Vagina (tissue), 2 donors: Measurements from ENCODE around the gene VSIG10L. TPM values are rescaled to one million over a fixed set of nuclear protein-coding genes. Genes with fewer than 3 reads are reported as not detected.

Source experiments
- DNase-seq, 2 donors: peaks; one replicate each; pipeline ENCODE4 v3.0.0-alpha.2; 2017; ENCODE audit errors: extremely low spot score in 2 of 2
- H3K27ac ChIP-seq: fragments of 200-600 bp; sonication (generic); one replicate; pipeline ENCODE4 v1.5.1; 2019
- H3K27me3 ChIP-seq: fragments of 200-600 bp; sonication (generic); one replicate; pipeline ENCODE4 v1.5.1; 2019
- H3K36me3 ChIP-seq, 2 donors: fragments of 200-600 bp; sonication (generic); one replicate each; pipeline ENCODE4 v1.5.1; 2017 to 2019
- H3K4me1 ChIP-seq: fragments of 200-600 bp; sonication (generic); one replicate; pipeline ENCODE4 v1.5.1; 2019
- H3K4me3 ChIP-seq, 2 donors: fragments of 200-600 bp; sonication (generic); 1 replicate in 1 of 2; 2 replicates in 1 of 2; pipeline ENCODE4 v1.5.1; 2016 to 2019
- H3K9me3 ChIP-seq: fragments of 200-600 bp; sonication (generic); one replicate; pipeline ENCODE4 v1.5.1; 2019
- POLR2A ChIP-seq, 2 donors: fragments of 450-650 bp; IDR thresholded peaks; one replicate each; pipeline ENCODE4 v1.6.1; 2017; ENCODE audit warnings: antibody characterized with exemption in 2 of 2, mild to moderate bottlenecking in 2 of 2, moderate library complexity in 2 of 2
- POLR2AphosphoS5 ChIP-seq, 2 donors: sonication (generic); formaldehyde crosslinking; IDR thresholded peaks; one replicate each; pipeline ENCODE4 v1.9.0; 2017; ENCODE audit warnings: antibody characterized with exemption in 2 of 2, mild to moderate bottlenecking in 2 of 2, low read depth in 1 of 2; ENCODE audit not compliant: insufficient read depth in 1 of 2
- intact Hi-C: fragments of 100-400 bp; cut with DNase I; formaldehyde crosslinking; loops from one replicate; pipeline ENCODE4 v1.15.1; 2023
- total RNA-seq: library from RNA; depleted of rRNA; stranded (reverse); fragments of >200 nt; gene quantifications from one replicate; pipeline ENCODE4 v1.2.3, GENCODE V29; 2016
- TF ChIP-seq, protein P1 (sequence below), 3 experiments: fragments of 450-650 bp in 2 of 3; fragments of 200-600 bp in 1 of 3; sonication (generic) in 1 of 3; IDR thresholded peaks; one replicate each; pipeline ENCODE4 v1.5.1; 2017 to 2019; ENCODE audit warnings: antibody characterized with exemption in 3 of 3, mild to moderate bottlenecking in 2 of 3, moderate library complexity in 2 of 3

VSIG10L gene
- total RNA-seq, 1 donor from 2014 or later, result 20.1 TPM

DNA sequence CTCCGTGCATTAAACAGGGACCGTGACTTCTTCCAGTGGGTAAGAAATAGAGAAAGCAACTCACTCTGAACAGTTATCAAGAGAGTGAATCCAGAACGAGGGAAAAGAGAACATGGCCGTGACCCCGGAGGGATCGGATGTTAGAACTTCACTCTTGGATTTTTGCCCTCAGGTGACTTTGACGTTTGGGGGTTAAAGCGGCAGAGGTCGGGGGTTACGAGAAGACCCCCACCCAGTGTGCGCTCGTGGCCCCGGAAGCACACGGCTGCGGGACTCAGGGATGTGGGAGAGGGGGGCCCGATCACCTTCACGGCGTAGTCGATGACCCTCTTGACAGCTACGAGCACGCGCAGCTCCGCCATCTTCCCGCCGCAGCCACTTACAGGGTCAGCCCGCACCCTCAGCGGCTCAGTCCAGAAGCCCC lies 24.0 kb upstream of the VSIG10L start, which contains the start of gene ETFB:
Gene ETFB (minus strand): TSS at position 424 of the 424 bp plus-strand sequence. CDS start 62 bp downstream, at position 362.
- no peak for DNase-seq
- H3K4me1 ChIP-seq, result peaks cover 42% of the 10 kb centered on the region
- TF ChIP-seq POLR2A (IDR thresholded peaks at IDR 0.05), result peak in 1 of 2 donors; percentile 1
- no peak for TF ChIP-seq POLR2AphosphoS5 (IDR thresholded peaks at IDR 0.05; ENCODE audit: insufficient read depth in 1 of 2, low read depth in 1 of 2)
- intact Hi-C loops, result loop anchor here (10.0 kb wide), 1 partner anchor 329 kb away; the partner anchor contains the start of gene SPACA6
- peak within 1 kb of the TSS; percentile 79 to 81 for H3K4me3 ChIP-seq
- peak within 1 kb of the TSS; percentile 93 for H3K27ac ChIP-seq
- H3K27me3 ChIP-seq, result no peaks in the 10 kb centered on the region
- H3K9me3 ChIP-seq, result no peaks in the 10 kb centered on the region
- H3K36me3 ChIP-seq, result no peaks in the 10 kb centered on the region

DNA sequence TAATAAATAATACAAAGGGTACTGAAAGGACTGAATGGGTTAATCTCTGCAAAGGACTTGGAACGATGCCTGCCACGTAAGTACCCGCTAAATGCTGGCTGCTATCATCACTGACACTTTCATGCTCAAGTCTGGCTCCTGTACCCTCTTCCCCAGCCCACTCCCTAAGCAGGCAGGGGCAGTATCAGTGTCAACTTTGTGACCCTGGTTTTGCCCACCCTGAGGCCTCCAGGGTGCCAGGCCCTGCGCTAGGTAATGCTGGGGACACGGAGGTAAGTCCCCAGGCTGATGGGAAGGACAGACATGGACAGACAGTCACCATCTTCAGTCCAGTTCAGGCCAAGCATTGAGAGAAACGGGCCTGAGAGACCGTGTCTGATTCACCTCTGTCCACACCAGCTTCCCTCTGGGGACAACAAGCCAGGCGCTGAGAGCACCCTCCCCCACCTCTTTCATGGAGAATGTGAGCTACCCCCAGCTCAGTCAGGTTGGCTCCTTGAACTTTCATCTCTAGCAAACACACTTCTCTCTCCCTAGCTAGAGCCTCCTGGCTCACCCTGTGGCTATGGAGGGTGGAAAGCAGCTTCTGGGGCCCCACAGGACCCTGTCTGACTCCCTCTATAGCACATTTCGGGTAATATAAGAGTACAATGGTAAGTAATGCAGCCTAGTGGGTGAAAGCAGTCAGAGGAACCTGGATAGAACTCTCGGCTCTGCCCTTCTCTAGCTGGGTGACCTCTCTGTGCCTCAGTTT lies 23.4 kb upstream of the VSIG10L start:
- TF ChIP-seq POLR2A (IDR thresholded peaks at IDR 0.05) (no peak), POLR2AphosphoS5 (IDR thresholded peaks at IDR 0.05; ENCODE audit: insufficient read depth in 1 of 2, low read depth in 1 of 2) (no peak)
- TF ChIP-seq, protein P1, sequence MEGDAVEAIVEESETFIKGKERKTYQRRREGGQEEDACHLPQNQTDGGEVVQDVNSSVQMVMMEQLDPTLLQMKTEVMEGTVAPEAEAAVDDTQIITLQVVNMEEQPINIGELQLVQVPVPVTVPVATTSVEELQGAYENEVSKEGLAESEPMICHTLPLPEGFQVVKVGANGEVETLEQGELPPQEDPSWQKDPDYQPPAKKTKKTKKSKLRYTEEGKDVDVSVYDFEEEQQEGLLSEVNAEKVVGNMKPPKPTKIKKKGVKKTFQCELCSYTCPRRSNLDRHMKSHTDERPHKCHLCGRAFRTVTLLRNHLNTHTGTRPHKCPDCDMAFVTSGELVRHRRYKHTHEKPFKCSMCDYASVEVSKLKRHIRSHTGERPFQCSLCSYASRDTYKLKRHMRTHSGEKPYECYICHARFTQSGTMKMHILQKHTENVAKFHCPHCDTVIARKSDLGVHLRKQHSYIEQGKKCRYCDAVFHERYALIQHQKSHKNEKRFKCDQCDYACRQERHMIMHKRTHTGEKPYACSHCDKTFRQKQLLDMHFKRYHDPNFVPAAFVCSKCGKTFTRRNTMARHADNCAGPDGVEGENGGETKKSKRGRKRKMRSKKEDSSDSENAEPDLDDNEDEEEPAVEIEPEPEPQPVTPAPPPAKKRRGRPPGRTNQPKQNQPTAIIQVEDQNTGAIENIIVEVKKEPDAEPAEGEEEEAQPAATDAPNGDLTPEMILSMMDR (IDR thresholded peaks at IDR 0.05), result no peak
- DNase-seq, result no peak
- Histone ChIP-seq H3K27me3 (no peaks in the 10 kb centered on the region), H3K36me3 (no peaks in the 10 kb centered on the region), H3K4me1 (peaks cover 42% of the 10 kb centered on the region), H3K9me3 (no peaks in the 10 kb centered on the region), H3K4me3 (peak overlapping the region; percentile 79 to 81), H3K27ac (peak overlapping the region; percentile 93)
- intact Hi-C loops, result loop anchor here (10.0 kb wide), 1 partner anchor 329 kb away; the partner anchor contains the start of gene SPACA6

DNA sequence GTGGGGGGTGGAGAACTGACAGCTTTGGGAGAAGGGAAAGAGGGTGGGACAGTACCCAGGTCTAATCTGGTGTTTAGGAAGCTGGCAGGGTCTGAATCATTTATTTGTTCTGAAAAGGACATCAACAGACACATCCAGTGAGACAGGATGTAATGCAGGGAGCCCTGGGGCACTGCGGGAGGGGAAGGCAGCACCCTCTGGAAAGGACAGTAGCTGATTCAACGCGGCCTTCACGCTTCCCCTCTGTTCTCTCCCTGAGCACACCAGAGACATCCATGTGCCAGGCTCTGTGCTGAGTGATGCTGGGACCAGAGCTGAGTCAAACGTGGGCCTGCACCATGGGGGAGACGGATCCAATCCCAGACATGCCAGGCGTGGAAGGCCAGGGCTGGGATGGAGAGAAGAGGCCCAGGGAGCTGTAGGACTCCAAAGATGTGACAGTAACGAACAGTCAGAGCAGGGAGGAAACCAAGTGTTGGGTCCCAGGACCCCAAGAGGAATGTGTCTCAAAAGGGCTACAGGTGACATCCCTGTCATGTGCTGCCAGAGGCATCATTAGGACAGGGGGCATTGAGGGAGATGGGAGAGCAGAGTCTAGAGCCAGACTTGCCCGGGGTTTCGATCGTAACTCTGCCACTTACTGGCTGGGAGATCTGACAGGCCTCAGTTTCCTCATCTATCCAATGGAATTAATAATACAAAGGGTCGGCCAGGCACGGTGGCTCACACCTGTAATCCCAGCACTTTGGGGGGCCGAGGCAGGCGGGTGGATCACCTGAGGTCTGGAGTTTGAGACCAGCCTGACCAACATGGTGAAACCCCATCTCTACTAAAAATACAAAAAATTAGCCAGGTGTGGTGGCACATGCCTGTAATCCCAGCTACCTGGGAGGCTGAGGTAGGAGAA lies 22.5 kb upstream of the VSIG10L start:
- H3K4me3 ChIP-seq, result no peak overlapping the region
- intact Hi-C loops, result loop anchor here (10.0 kb wide), 1 partner anchor 330 kb away; the partner anchor contains the start of gene SPACA6
- no peaks in the 10 kb centered on the region for H3K27me3 ChIP-seq
- peak overlapping the region; percentile 37 for H3K27ac ChIP-seq
- no peak for DNase-seq
- H3K4me1 ChIP-seq, result peaks cover 49% of the 10 kb centered on the region
- H3K9me3 ChIP-seq, result no peaks in the 10 kb centered on the region
- TF ChIP-seq POLR2A (IDR thresholded peaks at IDR 0.05), result no peak
- no peak for TF ChIP-seq POLR2AphosphoS5 (IDR thresholded peaks at IDR 0.05; ENCODE audit: insufficient read depth in 1 of 2, low read depth in 1 of 2)
- TF ChIP-seq, protein P1 (IDR thresholded peaks at IDR 0.05), result no peak
- H3K36me3 ChIP-seq, result no peaks in the 10 kb centered on the region

DNA sequence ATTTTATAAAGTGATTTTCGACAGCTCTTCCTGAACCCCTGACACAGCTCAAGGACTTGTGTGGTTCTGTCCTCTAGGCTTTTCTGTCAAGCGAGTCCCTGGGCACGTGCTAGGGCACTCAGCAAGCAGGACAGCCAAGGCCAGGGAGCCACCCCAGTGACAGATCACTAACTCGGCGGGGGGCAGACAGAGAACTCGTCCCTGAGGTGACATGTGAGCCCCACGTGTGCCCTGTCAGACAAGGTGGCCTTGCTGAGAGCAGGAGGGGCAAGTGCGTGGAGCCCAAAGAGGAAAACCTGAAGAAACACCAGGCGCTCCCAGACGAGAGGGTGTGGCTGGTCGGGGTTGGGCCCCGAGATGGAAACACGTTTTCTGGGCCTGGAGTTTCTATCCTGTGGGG lies 19.3 kb upstream of the VSIG10L start:
- no peak overlapping the region for H3K4me3 ChIP-seq
- no peak for TF ChIP-seq POLR2AphosphoS5 (IDR thresholded peaks at IDR 0.05; ENCODE audit: insufficient read depth in 1 of 2, low read depth in 1 of 2)
- TF ChIP-seq, protein P1 (IDR thresholded peaks at IDR 0.05), result no peak
- TF ChIP-seq POLR2A (IDR thresholded peaks at IDR 0.05), result no peak
- no peak for DNase-seq
- intact Hi-C loops, result loop anchor here (10.0 kb wide), 1 partner anchor 334 kb away; the partner anchor contains the start of gene SPACA6
- no peaks in the 10 kb centered on the region for H3K27me3 ChIP-seq
- peaks cover 47% of the 10 kb centered on the region for H3K4me1 ChIP-seq
- no peaks in the 10 kb centered on the region for H3K36me3 ChIP-seq
- H3K9me3 ChIP-seq, result no peaks in the 10 kb centered on the region
- no peak overlapping the region for H3K27ac ChIP-seq

DNA sequence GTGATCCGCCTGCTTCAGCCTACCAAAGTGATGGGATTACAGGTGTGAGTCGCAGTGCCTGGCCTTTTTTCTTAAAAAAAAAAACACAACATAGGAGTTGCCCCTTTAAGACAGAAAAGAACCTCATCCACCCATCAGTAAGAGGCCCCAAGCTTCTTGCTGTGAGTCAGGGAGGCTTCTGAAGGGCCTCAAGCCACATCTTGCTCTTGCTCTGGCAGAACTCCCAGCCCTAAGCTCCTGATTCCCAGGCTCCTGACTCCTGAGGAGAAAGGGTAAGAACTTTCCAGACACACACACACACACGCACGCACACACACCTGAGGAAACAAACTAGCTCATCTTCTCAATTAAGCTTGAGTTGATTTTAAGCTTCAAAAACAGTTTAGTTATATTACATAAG lies 17.4 kb upstream of the VSIG10L start:
- intact Hi-C loops, result no loop called here
- H3K27ac ChIP-seq, result peak overlapping the region; percentile 79
- H3K36me3 ChIP-seq, result no peaks in the 10 kb centered on the region
- H3K27me3 ChIP-seq, result no peaks in the 10 kb centered on the region
- peaks cover 38% of the 10 kb centered on the region for H3K4me1 ChIP-seq
- H3K4me3 ChIP-seq, result no peak overlapping the region
- TF ChIP-seq POLR2A (IDR thresholded peaks at IDR 0.05) (no peak), POLR2AphosphoS5 (IDR thresholded peaks at IDR 0.05; ENCODE audit: insufficient read depth in 1 of 2, low read depth in 1 of 2) (peak in 1 of 2 donors; percentile 65)
- no peaks in the 10 kb centered on the region for H3K9me3 ChIP-seq
- no peak for DNase-seq
